Measurements from ENCODE around the gene MAB21L1. TPM values are rescaled to one million over a fixed set of nuclear protein-coding genes. Genes with fewer than 3 reads are reported as not detected.
A peak's percentile ranks its signal among the peaks of the same experiment; 100 is the strongest.

MAB21L1 gene
- total RNA-seq, 1 donor from 2014 or later, result 0.21 TPM

GRCh38 chr13:35457258-35457657, 19.2 kb downstream of the MAB21L1 start:
- Mint-ChIP-seq H3K36me3 (ENCODE audit: low read depth) (peaks cover 3% of the 10 kb centered on the region), H3K4me1 (no peaks in the 10 kb centered on the region), H3K27me3 (ENCODE audit: low read depth) (no peaks in the 10 kb centered on the region), H3K4me3 (no peak overlapping the region), H3K27ac (ENCODE audit: unreplicated experiment) (no peak overlapping the region), H3K9me3 (peaks cover 3% of the 10 kb centered on the region)
- TF ChIP-seq, protein P1, sequence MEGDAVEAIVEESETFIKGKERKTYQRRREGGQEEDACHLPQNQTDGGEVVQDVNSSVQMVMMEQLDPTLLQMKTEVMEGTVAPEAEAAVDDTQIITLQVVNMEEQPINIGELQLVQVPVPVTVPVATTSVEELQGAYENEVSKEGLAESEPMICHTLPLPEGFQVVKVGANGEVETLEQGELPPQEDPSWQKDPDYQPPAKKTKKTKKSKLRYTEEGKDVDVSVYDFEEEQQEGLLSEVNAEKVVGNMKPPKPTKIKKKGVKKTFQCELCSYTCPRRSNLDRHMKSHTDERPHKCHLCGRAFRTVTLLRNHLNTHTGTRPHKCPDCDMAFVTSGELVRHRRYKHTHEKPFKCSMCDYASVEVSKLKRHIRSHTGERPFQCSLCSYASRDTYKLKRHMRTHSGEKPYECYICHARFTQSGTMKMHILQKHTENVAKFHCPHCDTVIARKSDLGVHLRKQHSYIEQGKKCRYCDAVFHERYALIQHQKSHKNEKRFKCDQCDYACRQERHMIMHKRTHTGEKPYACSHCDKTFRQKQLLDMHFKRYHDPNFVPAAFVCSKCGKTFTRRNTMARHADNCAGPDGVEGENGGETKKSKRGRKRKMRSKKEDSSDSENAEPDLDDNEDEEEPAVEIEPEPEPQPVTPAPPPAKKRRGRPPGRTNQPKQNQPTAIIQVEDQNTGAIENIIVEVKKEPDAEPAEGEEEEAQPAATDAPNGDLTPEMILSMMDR (conservative IDR thresholded peaks at IDR 0.05), result no peak
- no peak for DNase-seq (ENCODE audit: low read depth, low spot score)

- Mint-ChIP-seq H3K27me3 (ENCODE audit: low read depth) (no peaks in the 10 kb centered on the region), H3K9me3 (peaks cover 3% of the 10 kb centered on the region), H3K4me3 (no peak overlapping the region), H3K4me1 (no peaks in the 10 kb centered on the region), H3K36me3 (ENCODE audit: low read depth) (peaks cover 3% of the 10 kb centered on the region), H3K27ac (ENCODE audit: unreplicated experiment) (no peak overlapping the region)
- TF ChIP-seq, protein P1 (conservative IDR thresholded peaks at IDR 0.05), result no peak
- DNase-seq (ENCODE audit: low read depth, low spot score), result no peak
These were observed 21.5 kb downstream of the MAB21L1 start for GRCh38 chr13:35455022-35455421.

DNA sequence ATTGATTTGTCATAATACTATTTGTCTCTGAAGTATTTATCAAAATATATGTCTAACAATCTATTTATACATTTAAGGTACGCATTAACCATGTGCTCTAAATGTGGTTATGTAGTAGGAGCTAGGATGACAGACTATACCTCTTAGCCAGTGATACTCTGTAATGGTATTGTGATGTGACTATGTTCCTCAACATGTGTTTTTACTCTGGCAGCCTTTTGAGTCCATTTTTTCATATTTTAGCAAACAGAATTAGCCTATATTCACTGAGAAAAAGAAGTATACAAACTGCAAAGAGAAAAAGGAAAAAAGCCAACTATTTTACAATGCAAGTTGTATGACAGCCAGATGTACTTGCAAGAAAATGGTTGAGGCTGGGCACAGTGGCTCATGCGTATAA, 26.7 kb downstream of the MAB21L1 start:
- H3K4me1 Mint-ChIP-seq, result no peaks in the 10 kb centered on the region
- no peak for DNase-seq (ENCODE audit: low read depth, low spot score)
- no peaks in the 10 kb centered on the region for H3K9me3 Mint-ChIP-seq
- no peak overlapping the region for H3K4me3 Mint-ChIP-seq
- no peak overlapping the region for H3K27ac Mint-ChIP-seq (ENCODE audit: unreplicated experiment)
- peaks cover 3% of the 10 kb centered on the region for H3K36me3 Mint-ChIP-seq (ENCODE audit: low read depth)
- no peaks in the 10 kb centered on the region for H3K27me3 Mint-ChIP-seq (ENCODE audit: low read depth)
- TF ChIP-seq, protein P1 (conservative IDR thresholded peaks at IDR 0.05), result no peak

DNA sequence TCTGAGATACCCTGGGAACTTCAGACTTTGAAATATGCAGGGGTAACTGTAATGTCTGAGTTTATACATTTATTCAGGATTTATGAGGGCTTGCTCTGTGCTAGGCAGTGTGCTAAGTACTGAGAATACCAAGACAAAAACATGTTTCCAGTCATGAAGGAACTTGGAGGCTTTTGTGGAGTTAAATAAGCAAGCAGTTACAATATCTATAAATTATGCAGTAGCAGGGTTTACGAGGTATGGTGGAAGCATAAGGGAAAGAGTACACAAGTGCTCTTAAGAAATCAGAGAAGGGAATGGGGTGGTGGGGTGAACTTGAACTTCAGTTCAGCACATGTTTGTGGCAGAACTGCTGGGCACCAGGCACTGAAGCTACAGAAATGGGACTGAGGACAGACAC, 28.0 kb downstream of the MAB21L1 start:
- H3K4me3 Mint-ChIP-seq, result no peak overlapping the region
- DNase-seq (ENCODE audit: low read depth, low spot score), result no peak
- no peaks in the 10 kb centered on the region for H3K9me3 Mint-ChIP-seq
- peak overlapping the region; percentile 1 for H3K27ac Mint-ChIP-seq (ENCODE audit: unreplicated experiment)
- H3K4me1 Mint-ChIP-seq, result no peaks in the 10 kb centered on the region
- H3K36me3 Mint-ChIP-seq (ENCODE audit: low read depth), result peaks cover 3% of the 10 kb centered on the region
- H3K27me3 Mint-ChIP-seq (ENCODE audit: low read depth), result no peaks in the 10 kb centered on the region
- TF ChIP-seq, protein P1 (conservative IDR thresholded peaks at IDR 0.05), result no peak

Data from neural crest cell (in vitro differentiated cells).